GM18502 (cell line): ENCODE measurements around the gene TPSD1.
"Not testable (repeated sequence)": the region's sequence is repeated elsewhere in the genome, so short reads cannot be mapped to it uniquely, and the experiment has no call there.

Experiments
- ATAC-seq: cut with Tn5 transposase; IDR thresholded peaks from one replicate; pipeline ENCODE4 v1.9.1; 2021; ENCODE audit warnings: mild to moderate bottlenecking; ENCODE audit not compliant: unreplicated experiment, poor library complexity

TPSD1 gene

GRCh38 chr16:1293921-1294656 lies 38.2 kb downstream of the TPSD1 start:
- ATAC-seq: no peak

- no peak for ATAC-seq
These were observed 39.6 kb downstream of the TPSD1 start for GRCh38 chr16:1295465-1295864.

GRCh38 chr16:1296688-1297017 lies 40.8 kb downstream of the TPSD1 start:
- not testable (repeated sequence) for ATAC-seq

- no peak for ATAC-seq
These were observed 41.3 kb downstream of the TPSD1 start for GRCh38 chr16:1297018-1297696.

- ATAC-seq: no peak
These were observed 42.5 kb downstream of the TPSD1 start for GRCh38 chr16:1298406-1298805.

GRCh38 chr16:1299012-1299867 lies 43.4 kb downstream of the TPSD1 start:
- ATAC-seq: no peak

- ATAC-seq: no peak
These were observed 44.0 kb downstream of the TPSD1 start for GRCh38 chr16:1299868-1300203.

GRCh38 chr16:1300664-1301476 lies 45.0 kb downstream of the TPSD1 start:
- ATAC-seq: no peak

GRCh38 chr16:1301562-1301961 lies 45.7 kb downstream of the TPSD1 start:
- ATAC-seq: no peak

- no peak for ATAC-seq
These were observed 50.0 kb downstream of the TPSD1 start for GRCh38 chr16:1305823-1306222.

- ATAC-seq: no peak
These were observed 50.5 kb downstream of the TPSD1 start for GRCh38 chr16:1306334-1306733.

GRCh38 chr16:1308036-1308976 lies 52.4 kb downstream of the TPSD1 start:
- no peak for ATAC-seq
